ENCODE results near the gene SERGEF.

SERGEF gene

DNA sequence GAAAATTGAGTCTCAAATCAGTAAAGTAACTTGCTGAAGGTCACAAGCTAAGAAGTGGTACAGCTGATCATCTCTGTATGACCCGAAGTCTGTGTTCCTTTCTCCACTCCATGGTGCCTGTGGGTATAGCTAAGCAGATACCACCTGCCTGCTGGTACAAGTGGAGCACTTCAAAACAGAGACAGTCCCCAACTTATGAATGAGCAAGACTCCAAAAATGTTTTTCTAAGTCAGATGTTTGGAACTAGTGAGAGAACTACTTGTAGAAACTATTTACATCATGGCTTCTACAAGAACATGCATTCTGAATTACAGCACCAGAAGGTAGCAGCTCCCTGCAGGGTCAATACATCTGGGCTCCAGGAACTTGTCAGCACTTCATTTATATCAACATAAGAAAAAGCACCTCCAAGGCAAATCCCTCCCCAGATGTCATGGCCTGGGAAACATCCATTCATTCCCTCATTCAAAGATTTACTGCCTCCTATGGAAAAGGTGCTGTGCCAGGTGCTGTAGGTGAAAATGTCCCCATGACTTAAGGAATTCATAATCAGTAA lies 94.7 kb downstream of the SERGEF start:
- TF ChIP-seq, protein P1, sequence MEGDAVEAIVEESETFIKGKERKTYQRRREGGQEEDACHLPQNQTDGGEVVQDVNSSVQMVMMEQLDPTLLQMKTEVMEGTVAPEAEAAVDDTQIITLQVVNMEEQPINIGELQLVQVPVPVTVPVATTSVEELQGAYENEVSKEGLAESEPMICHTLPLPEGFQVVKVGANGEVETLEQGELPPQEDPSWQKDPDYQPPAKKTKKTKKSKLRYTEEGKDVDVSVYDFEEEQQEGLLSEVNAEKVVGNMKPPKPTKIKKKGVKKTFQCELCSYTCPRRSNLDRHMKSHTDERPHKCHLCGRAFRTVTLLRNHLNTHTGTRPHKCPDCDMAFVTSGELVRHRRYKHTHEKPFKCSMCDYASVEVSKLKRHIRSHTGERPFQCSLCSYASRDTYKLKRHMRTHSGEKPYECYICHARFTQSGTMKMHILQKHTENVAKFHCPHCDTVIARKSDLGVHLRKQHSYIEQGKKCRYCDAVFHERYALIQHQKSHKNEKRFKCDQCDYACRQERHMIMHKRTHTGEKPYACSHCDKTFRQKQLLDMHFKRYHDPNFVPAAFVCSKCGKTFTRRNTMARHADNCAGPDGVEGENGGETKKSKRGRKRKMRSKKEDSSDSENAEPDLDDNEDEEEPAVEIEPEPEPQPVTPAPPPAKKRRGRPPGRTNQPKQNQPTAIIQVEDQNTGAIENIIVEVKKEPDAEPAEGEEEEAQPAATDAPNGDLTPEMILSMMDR (IDR thresholded peaks at IDR 0.05) = no peak

DNA sequence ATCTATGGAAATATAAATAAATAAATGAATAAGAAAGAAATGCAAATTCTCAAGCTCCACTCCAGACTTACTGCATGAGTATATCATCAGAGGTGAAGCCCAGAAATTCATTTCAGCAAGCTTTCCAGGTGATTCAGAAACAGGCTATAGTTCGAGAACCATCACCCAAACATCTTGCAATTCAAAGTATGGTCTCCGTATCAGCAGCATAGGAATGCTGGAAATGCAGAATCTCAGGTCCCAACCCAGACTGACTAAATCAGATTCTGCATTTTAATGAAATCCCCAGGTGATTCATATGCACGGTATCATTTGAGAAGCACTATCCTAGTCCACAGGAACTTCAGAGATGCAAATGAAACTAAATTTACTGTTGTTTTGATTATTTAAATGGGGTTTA lies 95.3 kb downstream of the SERGEF start:
- TF ChIP-seq, protein P1 (IDR thresholded peaks at IDR 0.05) = no peak

DNA sequence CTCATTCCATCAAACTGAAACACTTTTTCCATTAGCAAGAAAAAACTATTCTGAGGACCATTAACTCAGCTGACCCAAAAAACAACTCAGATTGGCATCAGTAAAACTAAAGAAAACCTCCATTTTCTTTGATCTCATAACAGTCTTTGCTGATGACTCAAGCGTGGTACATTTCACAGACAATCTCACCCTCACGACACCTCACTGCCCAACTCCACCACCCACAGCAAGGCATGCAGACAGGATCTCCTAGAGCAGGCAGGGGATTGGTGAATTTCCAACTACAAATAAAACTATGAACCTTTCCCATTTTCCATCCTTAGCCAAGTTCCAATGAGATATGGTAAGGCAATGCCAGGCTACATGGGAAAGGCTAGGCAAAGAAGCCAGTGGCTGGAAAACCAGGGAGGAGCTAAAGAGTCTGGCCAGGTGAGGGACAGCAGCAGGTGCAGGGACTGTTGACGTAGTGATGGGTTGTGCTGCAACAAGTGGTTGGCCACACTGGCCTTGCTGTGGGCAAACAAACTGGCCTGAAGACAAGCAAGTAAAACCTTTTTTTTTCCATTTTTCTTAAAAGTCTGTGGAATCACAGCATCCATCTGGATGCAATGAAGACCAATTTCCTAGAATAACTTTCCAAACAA lies 97.2 kb downstream of the SERGEF start:
- TF ChIP-seq, protein P1 (IDR thresholded peaks at IDR 0.05) = no peak

DNA sequence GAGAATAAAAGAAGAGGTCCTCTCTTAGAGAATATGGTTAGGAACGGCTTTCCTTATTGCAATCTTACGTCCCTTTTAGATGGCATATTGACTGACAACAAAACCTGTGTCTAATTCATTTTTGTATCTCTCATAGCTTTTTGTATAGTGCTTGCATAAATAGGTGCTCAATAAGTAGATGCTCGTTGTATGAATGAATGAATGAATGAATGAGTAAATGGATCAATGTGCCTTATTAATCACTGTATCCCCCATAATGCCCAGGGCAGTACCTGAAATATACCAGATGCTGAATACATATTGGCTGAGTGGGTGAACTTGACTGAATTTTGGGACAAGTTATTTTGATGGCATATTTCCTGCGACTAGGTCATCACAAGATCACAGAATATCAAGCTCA lies 97.9 kb downstream of the SERGEF start:
- TF ChIP-seq, protein P1 (IDR thresholded peaks at IDR 0.05) = no peak

DNA sequence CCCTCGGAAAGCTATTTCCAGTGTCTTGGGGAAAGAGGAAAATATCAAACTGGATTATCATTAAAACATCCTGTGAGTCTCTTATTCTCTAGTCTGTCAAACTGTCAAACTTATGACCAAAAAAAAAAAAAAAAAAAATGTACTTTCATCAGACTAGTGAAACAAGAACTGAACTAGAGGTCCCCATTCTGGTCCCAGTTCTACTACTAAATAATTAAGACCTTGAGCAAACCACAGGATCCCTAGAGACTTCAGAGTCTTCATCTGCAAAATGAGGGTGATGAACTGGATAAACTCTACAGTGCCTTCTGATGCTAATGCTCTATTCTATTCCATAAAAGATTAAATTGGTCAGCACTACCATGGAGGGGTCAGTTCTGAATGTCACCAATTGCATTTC lies 105.8 kb downstream of the SERGEF start:
- TF ChIP-seq, protein P1 (IDR thresholded peaks at IDR 0.05) = no peak

DNA sequence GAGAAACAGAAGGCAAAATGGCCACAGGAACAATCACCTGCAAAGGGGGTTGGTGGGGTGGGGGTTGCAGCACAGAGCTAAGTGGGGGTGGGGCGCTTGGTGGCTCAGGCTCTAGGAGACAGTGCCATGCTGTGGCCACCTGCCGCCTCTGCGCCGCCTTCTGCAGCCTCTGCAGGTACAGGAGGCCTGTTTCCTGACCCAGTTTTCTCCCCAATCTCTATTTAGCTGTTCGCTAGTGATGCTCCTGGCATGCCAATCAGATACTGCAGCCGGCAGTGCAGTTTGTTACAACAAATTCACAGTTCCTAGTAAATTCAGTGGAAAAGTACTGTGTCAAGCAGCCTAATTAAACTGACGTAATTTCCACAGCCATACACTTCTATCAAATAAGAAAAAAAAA lies 106.4 kb downstream of the SERGEF start:
- TF ChIP-seq, protein P1 (IDR thresholded peaks at IDR 0.05) = peak; percentile 78

DNA sequence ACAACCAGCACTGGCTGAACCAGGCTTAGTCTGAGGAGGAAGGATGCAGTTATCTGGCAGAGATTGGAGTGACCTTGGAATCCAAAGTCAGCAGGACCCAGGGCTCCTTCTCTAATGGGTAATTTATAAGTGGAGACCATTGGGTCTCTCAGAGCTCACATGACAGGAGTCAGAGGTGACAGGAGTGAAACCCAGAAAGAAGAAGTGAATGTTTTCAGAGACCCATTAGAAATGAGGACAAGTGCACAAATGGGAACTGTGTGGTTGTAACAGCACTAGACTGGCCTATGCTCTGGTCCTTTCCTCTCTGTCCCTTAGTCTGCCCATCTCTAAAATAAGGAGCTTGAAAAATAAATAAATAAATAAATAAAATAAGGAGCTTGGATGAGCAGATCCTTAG lies 107.4 kb downstream of the SERGEF start:
- TF ChIP-seq, protein P1 (IDR thresholded peaks at IDR 0.05) = no peak

DNA sequence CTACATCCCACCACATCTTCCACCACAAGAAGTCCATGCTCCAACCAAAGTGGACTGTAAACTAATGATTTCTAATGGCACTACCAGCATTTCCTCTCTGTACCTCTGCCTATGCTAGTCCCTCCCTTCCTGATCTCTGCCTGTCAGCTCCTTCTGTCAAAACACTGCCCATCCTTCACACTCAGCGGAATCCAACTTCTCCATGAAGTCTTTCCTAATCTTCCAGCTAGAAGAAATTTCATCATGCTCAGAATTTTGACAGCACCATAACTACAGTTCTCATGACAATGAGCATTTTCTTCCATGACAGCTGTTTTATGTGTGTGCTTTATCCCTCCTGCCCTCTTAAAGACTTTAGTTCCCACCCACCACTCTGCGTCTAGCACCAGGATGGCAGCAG lies 111.4 kb downstream of the SERGEF start:
- TF ChIP-seq, protein P1 (IDR thresholded peaks at IDR 0.05) = no peak
